ENCODE measurements around the gene GRIN2C. TPM values are rescaled to one million over a fixed set of nuclear protein-coding genes. Genes with fewer than 3 reads are reported as not detected.

The GRIN2C gene
- total and polyA plus RNA-seq, 9 of the 15 experiments (the other 6 are each of a cell fraction or from before 2014, with no cell fraction given): under 0.01 to 0.33 (median 0.10) TPM; not detected in 2

DNA sequence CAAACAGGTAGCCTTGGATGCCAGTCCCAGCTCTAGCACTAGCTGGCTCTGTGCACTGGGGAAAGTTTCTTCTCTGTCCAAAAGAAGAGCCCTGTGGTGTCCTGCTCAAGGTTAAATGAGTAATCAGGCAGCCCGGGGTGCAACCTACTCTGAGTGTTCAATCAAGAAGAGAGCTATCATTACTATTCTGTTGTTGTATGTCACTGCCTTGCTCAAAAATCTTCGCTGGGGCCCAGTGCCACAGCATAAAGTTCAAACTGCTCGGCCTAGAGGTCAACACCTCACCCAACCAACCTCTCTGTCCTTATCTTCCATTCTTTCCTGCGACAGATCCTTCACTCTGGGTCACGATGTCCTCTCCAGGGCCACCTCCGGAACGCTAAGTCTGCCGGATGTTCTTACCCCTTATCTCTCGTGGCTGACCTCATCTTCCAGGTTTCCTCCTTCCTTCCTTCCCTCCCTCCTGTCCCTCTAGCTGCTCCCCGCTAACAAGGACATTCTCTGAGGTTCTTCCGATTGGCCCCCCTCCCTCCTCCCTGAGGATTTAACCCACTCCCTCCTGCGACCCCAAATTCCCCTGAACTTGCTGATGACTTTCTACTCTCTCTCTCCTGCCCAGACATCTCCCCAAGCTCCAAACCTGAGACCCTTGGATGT is 8.7 kb upstream of the GRIN2C start (continued):
- TF ChIP-seq PCBP2 (IDR thresholded peaks at IDR 0.05; ENCODE audit: low read depth, low read length, poor library complexity, severe bottlenecking) (no peak), ZNF583 (CRISPR knock-in tag; IDR thresholded peaks at IDR 0.05) (0 out of 2 replicates have a peak, but pooled peaks have one; percentile 24), FOXK2 (conservative IDR thresholded peaks at IDR 0.05 in 1 of 2, IDR thresholded peaks at IDR 0.05 in 1 of 2; ENCODE audit: low read depth in 2 of 2) (0 out of 4 replicates have a peak, but pooled peaks of 1 of the 2 experiments have one; percentile 21), POLR2H (tag; IDR thresholded peaks at IDR 0.05; ENCODE audit: low read depth) (peak; percentile 55; the same call in 1 of the 2 replicates), ARNT (IDR thresholded peaks at IDR 0.05) (peak; percentile 47 to 83; a peak in 3 of 4 replicates), SIN3B (IDR thresholded peaks at IDR 0.05; ENCODE audit: low read depth) (no peak), LARP7 (IDR thresholded peaks at IDR 0.05) (0 out of 2 replicates have a peak, but pooled peaks have one; percentile 73), BACH1 (tag; IDR thresholded peaks at IDR 0.05) (peak; percentile 74; the same call in 1 of the 2 replicates), ZNF354B (CRISPR knock-in tag; IDR thresholded peaks at IDR 0.05) (no peak), TGIF2 (CRISPR knock-in tag; IDR thresholded peaks at IDR 0.05) (no peak), MYC (IDR thresholded peaks at IDR 0.05; ENCODE audit: low read depth, low read length) (peak; percentile 62; the same call in 1 of the 2 replicates), MYC (CRISPR knock-in tag; IDR thresholded peaks at IDR 0.05; ENCODE audit: borderline replicate concordance, low read depth) (no peak), ZNF41 (CRISPR knock-in tag; conservative IDR thresholded peaks at IDR 0.05) (no peak), ZNF586 (CRISPR knock-in tag; conservative IDR thresholded peaks at IDR 0.05) (no peak), HMGN3 (IDR thresholded peaks at IDR 0.05; ENCODE audit: borderline replicate concordance, extremely low read depth, insufficient read length, low read depth, low read length) (no peak), KAT2B (IDR thresholded peaks at IDR 0.05; ENCODE audit: low read depth, low read length) (no peak), RB1 (IDR thresholded peaks at IDR 0.05; ENCODE audit: low read depth) (no peak), ZNF224 (CRISPR knock-in tag; IDR thresholded peaks at IDR 0.05) (no peak), XRCC4 (IDR thresholded peaks at IDR 0.05; ENCODE audit: extremely low read depth, insufficient read depth, insufficient read length) (no peak), GABPA (tag; conservative IDR thresholded peaks at IDR 0.05; ENCODE audit: low read depth) (peak; percentile 83), NCOR1 (IDR thresholded peaks at IDR 0.05) (peak; percentile 61)
- TF ChIP-seq, protein P1, sequence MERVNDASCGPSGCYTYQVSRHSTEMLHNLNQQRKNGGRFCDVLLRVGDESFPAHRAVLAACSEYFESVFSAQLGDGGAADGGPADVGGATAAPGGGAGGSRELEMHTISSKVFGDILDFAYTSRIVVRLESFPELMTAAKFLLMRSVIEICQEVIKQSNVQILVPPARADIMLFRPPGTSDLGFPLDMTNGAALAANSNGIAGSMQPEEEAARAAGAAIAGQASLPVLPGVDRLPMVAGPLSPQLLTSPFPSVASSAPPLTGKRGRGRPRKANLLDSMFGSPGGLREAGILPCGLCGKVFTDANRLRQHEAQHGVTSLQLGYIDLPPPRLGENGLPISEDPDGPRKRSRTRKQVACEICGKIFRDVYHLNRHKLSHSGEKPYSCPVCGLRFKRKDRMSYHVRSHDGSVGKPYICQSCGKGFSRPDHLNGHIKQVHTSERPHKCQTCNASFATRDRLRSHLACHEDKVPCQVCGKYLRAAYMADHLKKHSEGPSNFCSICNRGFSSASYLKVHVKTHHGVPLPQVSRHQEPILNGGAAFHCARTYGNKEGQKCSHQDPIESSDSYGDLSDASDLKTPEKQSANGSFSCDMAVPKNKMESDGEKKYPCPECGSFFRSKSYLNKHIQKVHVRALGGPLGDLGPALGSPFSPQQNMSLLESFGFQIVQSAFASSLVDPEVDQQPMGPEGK (CRISPR knock-in tag; IDR thresholded peaks at IDR 0.05; ENCODE audit: borderline replicate concordance): no peak
- TF ChIP-seq, protein P2, sequence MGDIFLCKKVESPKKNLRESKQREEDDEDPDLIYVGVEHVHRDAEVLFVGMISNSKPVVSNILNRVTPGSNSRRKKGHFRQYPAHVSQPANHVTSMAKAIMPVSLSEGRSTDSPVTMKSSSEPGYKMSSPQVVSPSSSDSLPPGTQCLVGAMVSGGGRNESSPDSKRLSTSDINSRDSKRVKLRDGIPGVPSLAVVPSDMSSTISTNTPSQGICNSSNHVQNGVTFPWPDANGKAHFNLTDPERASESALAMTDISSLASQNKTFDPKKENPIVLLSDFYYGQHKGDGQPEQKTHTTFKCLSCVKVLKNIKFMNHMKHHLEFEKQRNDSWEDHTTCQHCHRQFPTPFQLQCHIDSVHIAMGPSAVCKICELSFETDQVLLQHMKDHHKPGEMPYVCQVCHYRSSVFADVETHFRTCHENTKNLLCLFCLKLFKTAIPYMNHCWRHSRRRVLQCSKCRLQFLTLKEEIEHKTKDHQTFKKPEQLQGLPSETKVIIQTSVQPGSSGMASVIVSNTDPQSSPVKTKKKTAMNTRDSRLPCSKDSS (IDR thresholded peaks at IDR 0.05; ENCODE audit: low read depth, partially characterized antibody): no peak
- TF ChIP-seq, protein P3, sequence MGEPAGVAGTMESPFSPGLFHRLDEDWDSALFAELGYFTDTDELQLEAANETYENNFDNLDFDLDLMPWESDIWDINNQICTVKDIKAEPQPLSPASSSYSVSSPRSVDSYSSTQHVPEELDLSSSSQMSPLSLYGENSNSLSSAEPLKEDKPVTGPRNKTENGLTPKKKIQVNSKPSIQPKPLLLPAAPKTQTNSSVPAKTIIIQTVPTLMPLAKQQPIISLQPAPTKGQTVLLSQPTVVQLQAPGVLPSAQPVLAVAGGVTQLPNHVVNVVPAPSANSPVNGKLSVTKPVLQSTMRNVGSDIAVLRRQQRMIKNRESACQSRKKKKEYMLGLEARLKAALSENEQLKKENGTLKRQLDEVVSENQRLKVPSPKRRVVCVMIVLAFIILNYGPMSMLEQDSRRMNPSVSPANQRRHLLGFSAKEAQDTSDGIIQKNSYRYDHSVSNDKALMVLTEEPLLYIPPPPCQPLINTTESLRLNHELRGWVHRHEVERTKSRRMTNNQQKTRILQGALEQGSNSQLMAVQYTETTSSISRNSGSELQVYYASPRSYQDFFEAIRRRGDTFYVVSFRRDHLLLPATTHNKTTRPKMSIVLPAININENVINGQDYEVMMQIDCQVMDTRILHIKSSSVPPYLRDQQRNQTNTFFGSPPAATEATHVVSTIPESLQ (CRISPR knock-in tag; IDR thresholded peaks at IDR 0.05): no peak

Measured in K562 (cell line).